H1 (cell line): ENCODE measurements around the gene DIS3. TPM values are rescaled to one million over a fixed set of nuclear protein-coding genes. Genes with fewer than 3 reads are reported as not detected.

Experiments used
- CTCF ChIA-PET: fragments of 300-600 bp; sonication (Branson Sonifier 250); formaldehyde crosslinking; loops from one replicate; lab custom pipeline; 2021; ENCODE audit not compliant: partially characterized antibody; lab: Charles Lee
- POLR2A ChIA-PET: fragments of 300-600 bp; sonication (Branson Sonifier 250); formaldehyde crosslinking; loops from one replicate; lab custom pipeline; 2021; ENCODE audit warnings: inconsistent platforms; ENCODE audit not compliant: partially characterized antibody; lab: Charles Lee
- DNase-seq, 2 experiments: peaks; one replicate each; pipeline versions ENCODE4 v3.0.0 to v3.0.0-alpha.2; 2010 to 2022; ENCODE audit warnings: low spot score in 2 of 2, low read depth in 1 of 2, mixed read lengths in 1 of 2
- FAIRE-seq: peaks from 2 replicates; lab custom pipeline; 2011; peaks lifted over from hg19 to GRCh38; lab: Jason Lieb, UNC
- H2AFZ ChIP-seq: 2 replicates; pipeline ENCODE4 v1.8.1; 2012; ENCODE audit warnings: low read length, inconsistent platforms
- H2AK5ac ChIP-seq: 2 replicates; pipeline ENCODE4 v1.6.1; 2013; ENCODE audit warnings: low read depth, low read length
- H2BK120ac ChIP-seq: replicated peaks from 2 replicates; pipeline ENCODE3; 2013; ENCODE audit warnings: low read depth, low read length, inconsistent platforms
- H2BK12ac ChIP-seq: 2 replicates; pipeline ENCODE4 v1.6.1; 2013; ENCODE audit warnings: low read depth, low read length
- H2BK15ac ChIP-seq: 2 replicates; pipeline ENCODE4 v1.6.1; 2013; ENCODE audit warnings: low read length
- H2BK20ac ChIP-seq: 2 replicates; pipeline ENCODE4 v1.6.1; 2013; ENCODE audit warnings: low read length
- H2BK5ac ChIP-seq: 2 replicates; pipeline ENCODE4 v1.6.1; 2013; ENCODE audit warnings: low read depth, low read length
- H3K14ac ChIP-seq: 2 replicates; pipeline ENCODE4 v1.6.1; 2013; ENCODE audit warnings: inconsistent platforms; ENCODE audit not compliant: insufficient read length
- H3K18ac ChIP-seq: 2 replicates; pipeline ENCODE4 v1.6.1; 2013; ENCODE audit warnings: low read length; ENCODE audit errors: extremely low read depth
- H3K23ac ChIP-seq: 2 replicates; pipeline ENCODE4 v1.6.1; 2013; ENCODE audit warnings: inconsistent platforms; ENCODE audit not compliant: insufficient read length
- H3K23me2 ChIP-seq: 2 replicates; pipeline ENCODE4 v1.6.1; 2013; ENCODE audit warnings: low read depth, low read length
- H3K27ac ChIP-seq: 2 replicates; pipeline ENCODE4 v1.6.1; 2011; ENCODE audit warnings: low read depth, low read length, inconsistent platforms
- H3K27me3 ChIP-seq, 4 experiments: replicated peaks in 1 of 4; 1 replicate in 1 of 4; 2 replicates in 3 of 4; pipeline versions ENCODE4 v1.6.1 to v1.8.1; 2011 to 2013; ENCODE audit warnings: low read length in 3 of 4, mild to moderate bottlenecking in 3 of 4, inconsistent platforms in 2 of 4, mixed read lengths in 2 of 4, moderate library complexity in 1 of 4; ENCODE audit not compliant: control insufficient read depth in 3 of 4, insufficient read depth in 3 of 4; ENCODE audit errors: extremely low read depth in 1 of 4
- H3K36me3 ChIP-seq, 4 experiments: 2 replicates each; pipeline versions ENCODE4 v1.6.1 to v1.8.1; 2011 to 2013; ENCODE audit warnings: mild to moderate bottlenecking in 4 of 4, low read length in 3 of 4, moderate library complexity in 2 of 4, control low read depth in 1 of 4, inconsistent platforms in 1 of 4; ENCODE audit not compliant: insufficient read depth in 4 of 4, control insufficient read depth in 2 of 4
- H3K4ac ChIP-seq: replicated peaks from 2 replicates; pipeline ENCODE3; 2013; ENCODE audit warnings: low read length, low read depth, mixed read lengths, inconsistent platforms; ENCODE audit not compliant: insufficient read length
- H3K4me1 ChIP-seq, 4 experiments: replicated peaks in 1 of 4; 1 replicate in 1 of 4; 2 replicates in 3 of 4; pipeline versions ENCODE4 v1.6.1 to v1.8.1; 2011 to 2013; ENCODE audit warnings: low read length in 3 of 4, inconsistent platforms in 2 of 4, mixed read lengths in 1 of 4; ENCODE audit not compliant: insufficient read depth in 4 of 4, control insufficient read depth in 3 of 4
- H3K4me2 ChIP-seq, 2 experiments: 2 replicates each; pipeline versions ENCODE4 v1.6.1 to v1.8.1; 2011 to 2013; ENCODE audit warnings: low read depth in 2 of 2, low read length in 2 of 2, control low read depth in 1 of 2, inconsistent platforms in 1 of 2, mild to moderate bottlenecking in 1 of 2; ENCODE audit not compliant: insufficient read depth in 1 of 2
- H3K4me3 ChIP-seq, 4 experiments: fragments of 200-600, 300-600 bp in 1 of 4; sonication (generic), shearing (Covaris generic), sonication (Bioruptor Twin) in 1 of 4; 2 replicates each; pipeline versions ENCODE4 v1.5.1 to v1.8.1; 2011 to 2016; ENCODE audit warnings: low read length in 4 of 4, low read depth in 3 of 4, control low read depth in 2 of 4, inconsistent platforms in 2 of 4, mild to moderate bottlenecking in 2 of 4, mixed read lengths in 1 of 4, moderate library complexity in 1 of 4; ENCODE audit not compliant: insufficient read depth in 2 of 4; ENCODE audit errors: extremely low read depth in 1 of 4
- H3K56ac ChIP-seq: replicated peaks from 2 replicates; pipeline ENCODE3; 2013; ENCODE audit warnings: low read depth, mild to moderate bottlenecking, mixed read lengths, low read length, inconsistent platforms; ENCODE audit not compliant: insufficient read length
- H3K79me1 ChIP-seq: 2 replicates; pipeline ENCODE4 v1.6.1; 2013; ENCODE audit warnings: low read depth, low read length, control low read depth
- H3K79me2 ChIP-seq, 2 experiments: 2 replicates each; pipeline versions ENCODE4 v1.6.1 to v1.8.1; 2012 to 2013; ENCODE audit warnings: low read length in 2 of 2, mild to moderate bottlenecking in 2 of 2, inconsistent platforms in 1 of 2; ENCODE audit not compliant: insufficient read depth in 2 of 2, control insufficient read depth in 1 of 2
- H3K9ac ChIP-seq, 4 experiments: replicated peaks in 1 of 4; 1 replicate in 1 of 4; 2 replicates in 3 of 4; pipeline versions ENCODE4 v1.6.1 to v1.8.1; 2011 to 2013; ENCODE audit warnings: low read depth in 3 of 4, low read length in 3 of 4, control low read depth in 2 of 4, mild to moderate bottlenecking in 2 of 4, moderate library complexity in 2 of 4, inconsistent platforms in 1 of 4; ENCODE audit errors: extremely low read depth in 1 of 4
- H3K9me3 ChIP-seq, 2 experiments: 2 replicates each; pipeline versions ENCODE4 v1.6.1 to v1.8.1; 2012 to 2013; ENCODE audit warnings: mild to moderate bottlenecking in 2 of 2, moderate library complexity in 2 of 2, control low read depth in 1 of 2, inconsistent platforms in 1 of 2, low read depth in 1 of 2, low read length in 1 of 2, mixed read lengths in 1 of 2; ENCODE audit not compliant: insufficient read depth in 2 of 2
- H4K20me1 ChIP-seq, 2 experiments: replicated peaks in 1 of 2; 2 replicates each; pipeline versions ENCODE3 to v1.8.1; 2011 to 2013; ENCODE audit warnings: inconsistent platforms in 2 of 2, low read length in 2 of 2, mild to moderate bottlenecking in 1 of 2; ENCODE audit not compliant: insufficient read depth in 2 of 2, control insufficient read depth in 1 of 2
- H4K5ac ChIP-seq: 2 replicates; pipeline ENCODE4 v1.6.1; 2013; ENCODE audit warnings: low read length, low read depth, mixed read lengths, inconsistent platforms; ENCODE audit not compliant: insufficient read length
- H4K8ac ChIP-seq: 2 replicates; pipeline ENCODE4 v1.8.0; 2013; ENCODE audit warnings: mild to moderate bottlenecking, moderate library complexity, low read length, inconsistent platforms; ENCODE audit not compliant: insufficient read depth; ENCODE audit errors: extremely low read depth
- H4K91ac ChIP-seq: replicated peaks from 2 replicates; pipeline ENCODE3; 2013; ENCODE audit warnings: low read length, mixed read lengths, inconsistent platforms; ENCODE audit not compliant: insufficient read length
- CHD2 ChIP-seq: IDR thresholded peaks from 2 replicates; pipeline ENCODE4 v1.6.1; 2012; ENCODE audit warnings: low read length, improper control_type of control experiment
- GABPA ChIP-seq: IDR thresholded peaks from 2 replicates; pipeline ENCODE4 v1.6.1; 2011; ENCODE audit warnings: mild to moderate bottlenecking, low read length, moderate library complexity, borderline replicate concordance; ENCODE audit not compliant: insufficient read depth
- KDM1A ChIP-seq: fragments of 200-600, 300-600 bp; sonication (generic); IDR thresholded peaks from 2 replicates; pipeline ENCODE4 v1.7.1; 2016; ENCODE audit warnings: mild to moderate bottlenecking, low read length, borderline replicate concordance
- MAFK ChIP-seq: IDR thresholded peaks from 2 replicates; pipeline ENCODE4 v1.6.1; 2012; ENCODE audit warnings: low read depth, mild to moderate bottlenecking, improper control_type of control experiment, low read length
- PHF8 ChIP-seq: fragments of 200-600 bp; sonication (generic); conservative IDR thresholded peaks from 2 replicates; pipeline ENCODE4 v1.7.1; 2012; ENCODE audit warnings: low read depth, mild to moderate bottlenecking, inconsistent platforms, low read length, moderate library complexity
- POLR2AphosphoS5 ChIP-seq: IDR thresholded peaks from 2 replicates; pipeline ENCODE4 v1.6.1; 2011; ENCODE audit warnings: low read depth, low read length
- RBBP5 ChIP-seq: IDR thresholded peaks from 2 replicates; pipeline ENCODE4 v1.7.1; 2012; ENCODE audit warnings: low read depth, mild to moderate bottlenecking, inconsistent platforms, low read length, moderate library complexity, borderline replicate concordance
- RNF2 ChIP-seq: fragments of 200-900, 300-1000 bp; sonication (generic); IDR thresholded peaks from 2 replicates; pipeline ENCODE4 v1.7.1; 2016; ENCODE audit warnings: borderline replicate concordance, low read depth, mild to moderate bottlenecking, antibody characterized with exemption, low read length; ENCODE audit not compliant: poor library complexity, severe bottlenecking; ENCODE audit errors: missing control alignments
- SP2 ChIP-seq: IDR thresholded peaks from 2 replicates; pipeline ENCODE4 v1.6.1; 2012; ENCODE audit warnings: mild to moderate bottlenecking, low read length, inconsistent platforms
- SP4 ChIP-seq: IDR thresholded peaks from 2 replicates; pipeline ENCODE4 v1.6.1; 2012; ENCODE audit warnings: low read length, inconsistent platforms
- TAF1 ChIP-seq: IDR thresholded peaks from 2 replicates; pipeline ENCODE4 v1.6.1; 2011; ENCODE audit warnings: mild to moderate bottlenecking, low read depth, low read length
- TAF7 ChIP-seq: optimal IDR thresholded peaks from 2 replicates; pipeline ENCODE3; 2011; ENCODE audit warnings: low read depth, mild to moderate bottlenecking, inconsistent platforms, low read length, moderate library complexity, borderline replicate concordance
- TCF12 ChIP-seq: IDR thresholded peaks from 2 replicates; pipeline ENCODE4 v1.6.1; 2011; ENCODE audit warnings: low read depth, mild to moderate bottlenecking, low read length
- YY1 ChIP-seq: IDR thresholded peaks from 2 replicates; pipeline ENCODE4 v1.6.1; 2011; ENCODE audit warnings: low read depth, mild to moderate bottlenecking, low read length
- ZNF274 ChIP-seq: IDR thresholded peaks from 2 replicates; pipeline ENCODE4 v1.7.0; 2012; ENCODE audit warnings: low read length, borderline replicate concordance; ENCODE audit errors: extremely low read depth
- WGBS, 2 experiments: shearing (Covaris generic) in 1 of 2; methylation state at CpG; one replicate each; pipeline versions ENCODE4 v1.1.6 to v1.1.7; 2013 to 2015; ENCODE audit warnings: low lambda C conversion rate in 2 of 2, mixed read lengths in 2 of 2, inconsistent platforms in 1 of 2, low coverage in 1 of 2, missing lambda C conversion rate in 1 of 2; ENCODE audit not compliant: insufficient replicate concordance in 2 of 2, insufficient coverage in 1 of 2, insufficient read length in 1 of 2; ENCODE audit errors: extremely low coverage in 1 of 2, missing lambda C conversion rate in 1 of 2; 5-methylcytosine and 5-hydroxymethylcytosine counted together
- polyA plus RNA-seq, 7 experiments: library from polyadenylated mRNA; depleted of rRNA in 3 of 7; stranded (reverse) in 5 of 7; unstranded in 2 of 7; fragments of >200 nt in 5 of 7; fragments of 200-250 nt in 2 of 7; gene quantifications; 1 replicate in 5 of 7; 2 replicates in 1 of 7; 4 replicates in 1 of 7; pipeline versions ENCODE4 v1.2.1 to v1.2.3, GENCODE V29; 2011 to 2013; ENCODE audit warnings: missing spikeins in 2 of 7, mixed read lengths in 2 of 7
- total RNA-seq: library from RNA; stranded (reverse); fragmentation: NEBNext Ultra II Directional; extraction: Animal tissue kit (Norgen Biotek cat#: 25700); gene quantifications from 2 replicates; pipeline ENCODE4 v1.2.1, GENCODE V29; 2021

DIS3 gene
- total and polyA plus RNA-seq, 2 of the 8 experiments (the other 6 are each of a cell fraction or from before 2014, with no cell fraction given): 10.8 to 39.9 TPM

- no peak overlapping the region for H2BK120ac ChIP-seq
- H4K8ac ChIP-seq: no peak overlapping the region
- no peaks in the 10 kb centered on the region for H3K4me1 ChIP-seq
- H2BK5ac ChIP-seq: no peak overlapping the region
- no peak overlapping the region for H4K5ac ChIP-seq
- DNase-seq (no peak), FAIRE-seq (no peak)
- no peaks in the 10 kb centered on the region for H3K9me3 ChIP-seq
- H2AFZ ChIP-seq: no peak overlapping the region
- no peak overlapping the region for H3K27ac ChIP-seq
- no peaks in the 10 kb centered on the region for H4K20me1 ChIP-seq
- CTCF ChIA-PET: no interaction called here
- 100% methylated on average over 1 of the region's 1 CpG; no CpG with 5 or more reads in 1 of the 2 experiments for WGBS, 2 experiments
- no peak overlapping the region for H2AK5ac ChIP-seq
- H2BK12ac ChIP-seq: no peak overlapping the region
- H3K27me3 ChIP-seq: no peaks in the 10 kb centered on the region
- no peak overlapping the region for H2BK20ac ChIP-seq
- H3K56ac ChIP-seq: no peak overlapping the region
- no peaks in the 10 kb centered on the region for H3K23me2 ChIP-seq
- H3K4me3 ChIP-seq: no peak overlapping the region
- no peak overlapping the region for H3K9ac ChIP-seq
- H3K4ac ChIP-seq: no peak overlapping the region
- no peak overlapping the region for H3K18ac ChIP-seq
- H4K91ac ChIP-seq: no peak overlapping the region
- H3K14ac ChIP-seq: no peak overlapping the region
- POLR2A ChIA-PET: no interaction called here
- H2BK15ac ChIP-seq: no peak overlapping the region
- no peaks in the 10 kb centered on the region for H3K79me2 ChIP-seq
- H3K23ac ChIP-seq: no peak overlapping the region
- peaks cover 0 to 2% (median 0%) of the 10 kb centered on the region in 4 experiments; a peak in 1 of 8 replicates for H3K36me3 ChIP-seq
- no peak overlapping the region for H3K4me2 ChIP-seq
- H3K79me1 ChIP-seq: no peaks in the 10 kb centered on the region
- TF ChIP-seq TAF1: no peak
- TF ChIP-seq GABPA: no peak
- no peak for TF ChIP-seq POLR2AphosphoS5
- no peak for TF ChIP-seq RNF2
- no peak for TF ChIP-seq SP2
- no peak for TF ChIP-seq KDM1A
- TF ChIP-seq MAFK: no peak
- TF ChIP-seq YY1: no peak
- no peak for TF ChIP-seq TAF7
- TF ChIP-seq CHD2: no peak
- no peak for TF ChIP-seq RBBP5
- no peak for TF ChIP-seq TCF12
- TF ChIP-seq SP4: no peak
- no peak for TF ChIP-seq ZNF274
- no peak for TF ChIP-seq PHF8
These were observed 22.6 kb upstream of the DIS3 start for GRCh38 chr13:72804301-72804700.
